HPDE6-E6E7 (cell line): ENCODE data around the gene PRM3.

Experiments used
- DNase-seq: peaks from one replicate; pipeline ENCODE4 v3.0.0; 2011; ENCODE audit warnings: missing footprints; ENCODE audit errors: extremely low spot score

The PRM3 gene

GRCh38 chr16:11258553-11259492 lies 14.6 kb downstream of the PRM3 start:
- no peak for DNase-seq

GRCh38 chr16:11257131-11257938 lies 16.1 kb downstream of the PRM3 start:
- peak; percentile 84 for DNase-seq

DNA sequence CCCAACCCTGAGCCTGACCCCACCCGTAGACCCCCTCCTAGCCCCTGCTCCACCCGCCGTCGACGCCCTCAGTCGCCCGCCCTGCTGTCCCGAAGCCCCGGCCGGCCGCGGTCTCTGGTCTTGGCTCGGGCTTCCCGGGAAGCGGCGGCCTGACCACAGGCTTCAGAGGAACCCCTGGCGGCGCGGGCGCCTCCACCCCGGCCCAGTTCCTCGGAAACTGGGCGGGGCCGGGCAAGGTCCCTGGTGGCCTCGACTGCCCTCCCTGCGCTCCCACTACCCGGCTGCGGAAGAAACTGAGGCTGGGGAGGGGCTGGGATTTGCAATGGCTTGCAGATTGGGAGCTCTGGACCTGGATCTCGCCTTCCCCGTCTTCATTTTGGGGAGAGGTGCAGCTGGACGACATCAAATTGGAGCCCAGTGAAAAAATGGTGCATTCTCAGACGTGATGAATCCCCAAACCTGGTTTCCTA lies 16.7 kb downstream of the PRM3 start:
- no peak for DNase-seq

DNA sequence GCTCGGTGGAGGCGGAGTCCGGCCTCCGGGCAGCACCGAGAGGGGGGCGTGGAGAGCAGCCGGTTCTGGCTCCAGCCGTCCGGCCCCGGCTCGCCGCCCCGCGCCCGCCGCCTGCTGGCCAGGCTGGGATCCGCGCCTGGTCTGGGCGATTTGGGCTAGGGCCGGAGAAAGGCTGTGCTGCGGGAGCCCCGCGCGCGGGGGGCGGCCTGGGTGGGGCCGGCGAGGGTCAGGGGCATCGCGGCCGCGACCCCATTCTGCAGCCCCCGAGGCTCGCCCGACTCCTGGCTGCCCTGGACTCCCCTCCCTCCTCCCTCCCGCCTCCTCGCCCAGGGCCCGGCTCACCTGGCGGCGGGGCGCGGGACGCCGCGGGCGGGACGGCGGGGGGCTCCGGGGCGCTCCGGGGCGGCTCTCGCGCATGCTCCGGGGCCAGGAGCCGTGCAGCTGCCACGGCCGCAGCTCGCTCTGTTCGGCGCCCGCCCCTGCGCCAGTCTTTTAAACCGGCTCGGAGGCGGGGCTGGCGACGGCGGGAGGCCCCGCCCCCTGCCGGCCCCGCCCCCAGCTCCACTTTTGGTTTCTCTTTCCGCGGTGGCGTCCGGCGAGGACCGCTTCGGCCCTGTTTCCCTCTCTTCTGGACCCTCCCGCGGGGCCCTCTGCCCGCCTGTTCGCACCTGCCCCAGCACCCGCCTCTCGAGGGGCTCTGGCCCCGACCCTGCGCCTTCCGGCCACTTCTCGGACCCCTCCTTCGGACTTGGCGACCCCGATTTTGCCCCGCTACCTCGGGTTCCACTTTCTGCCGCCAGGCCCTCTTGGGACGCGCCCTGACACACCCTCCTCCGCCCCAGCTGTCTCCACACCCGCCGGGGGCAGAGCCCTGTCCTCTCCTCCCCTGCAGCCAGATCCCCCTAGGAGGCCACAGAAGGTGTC lies 17.4 kb downstream of the PRM3 start, which contains the start of gene SOCS1:
Gene SOCS1 (minus strand): TSS at position 468 of the 924 bp plus-strand sequence. CDS start 726 bp downstream, outside the sequence.
- DNase-seq = peak; percentile 74

DNA sequence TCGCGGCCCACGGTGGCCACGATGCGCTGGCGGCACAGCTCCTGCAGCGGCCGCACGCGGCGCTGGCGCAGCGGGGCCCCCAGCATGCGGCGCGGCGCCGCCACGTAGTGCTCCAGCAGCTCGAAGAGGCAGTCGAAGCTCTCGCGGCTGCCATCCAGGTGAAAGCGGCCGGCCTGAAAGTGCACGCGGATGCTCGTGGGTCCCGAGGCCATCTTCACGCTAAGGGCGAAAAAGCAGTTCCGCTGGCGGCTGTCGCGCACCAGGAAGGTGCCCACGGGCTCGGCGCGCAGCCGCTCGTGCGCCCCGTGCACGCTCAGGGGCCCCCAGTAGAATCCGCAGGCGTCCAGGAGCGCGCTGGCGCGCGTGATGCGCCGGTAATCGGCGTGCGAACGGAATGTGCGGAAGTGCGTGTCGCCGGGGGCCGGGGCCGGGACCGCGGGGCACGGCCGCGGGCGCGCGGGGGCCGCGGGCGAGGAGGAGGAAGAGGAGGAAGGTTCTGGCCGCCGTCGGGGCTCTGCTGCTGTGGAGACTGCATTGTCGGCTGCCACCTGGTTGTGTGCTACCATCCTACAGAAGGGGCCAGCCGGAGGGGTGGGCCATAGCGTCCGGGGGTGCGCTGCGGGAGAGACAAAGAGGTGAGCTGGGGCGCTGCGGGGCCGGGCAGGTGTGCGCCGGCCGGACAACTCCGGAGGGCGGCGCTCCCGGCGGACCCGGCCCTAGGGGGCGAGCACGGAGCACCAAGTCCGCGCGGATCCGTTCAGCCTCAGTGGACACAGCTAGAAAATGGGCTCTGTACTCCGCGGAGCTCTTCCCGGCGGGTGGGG lies 18.3 kb downstream of the PRM3 start:
- DNase-seq = no peak

- no peak for DNase-seq
Observed at GRCh38 chr16:11253995-11254912, 19.2 kb downstream of the PRM3 start.

DNA sequence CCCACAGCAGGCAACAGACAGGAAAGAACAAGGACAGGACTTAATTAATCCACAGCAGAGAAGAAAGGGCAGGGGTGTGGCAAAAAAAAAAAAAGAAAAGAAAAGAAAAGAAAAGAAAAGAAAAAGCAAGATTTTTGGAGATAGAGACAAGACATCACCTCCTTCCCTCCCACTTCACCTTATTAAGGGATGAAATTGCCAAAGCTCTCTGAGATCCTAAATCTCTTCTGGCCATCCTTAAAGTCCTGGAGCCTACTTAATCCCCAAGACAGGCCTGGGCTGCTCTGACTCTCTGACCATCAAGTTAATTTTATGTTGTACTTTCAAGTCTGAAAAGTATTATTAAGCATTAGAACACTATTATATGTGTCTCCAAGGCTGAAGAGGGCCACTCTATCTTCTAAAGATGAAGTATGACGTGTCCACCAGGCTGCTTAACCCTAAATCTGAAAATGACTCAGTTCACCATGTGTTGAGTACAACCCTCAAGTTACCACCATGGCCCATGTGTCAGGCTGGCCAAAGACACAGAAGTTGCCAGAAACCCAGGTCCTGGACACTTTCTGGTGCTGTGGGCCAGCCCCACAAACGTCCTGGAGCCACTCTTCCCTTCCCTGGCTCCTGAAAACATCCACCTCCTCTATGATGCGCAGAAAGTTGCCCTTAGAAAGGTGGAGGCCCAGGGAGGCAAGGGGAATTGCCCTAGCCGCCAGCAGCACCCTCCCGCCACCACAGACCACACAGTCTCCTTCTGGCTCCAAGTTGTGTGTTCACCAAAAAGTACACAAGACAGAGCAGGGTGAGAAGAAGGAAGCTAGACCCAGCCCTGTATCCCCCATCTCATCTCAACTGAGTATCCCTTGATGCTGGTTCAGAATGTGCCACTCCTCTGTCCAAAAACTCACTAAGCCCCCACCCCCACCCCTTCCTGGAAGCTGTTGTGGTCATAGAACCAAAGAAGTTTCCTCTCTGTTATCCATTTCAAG lies 20.1 kb downstream of the PRM3 start:
- no peak for DNase-seq

GRCh38 chr16:11252482-11252931 lies 20.9 kb downstream of the PRM3 start:
- DNase-seq = no peak

GRCh38 chr16:11251525-11252481 lies 21.6 kb downstream of the PRM3 start:
- DNase-seq = no peak

DNA sequence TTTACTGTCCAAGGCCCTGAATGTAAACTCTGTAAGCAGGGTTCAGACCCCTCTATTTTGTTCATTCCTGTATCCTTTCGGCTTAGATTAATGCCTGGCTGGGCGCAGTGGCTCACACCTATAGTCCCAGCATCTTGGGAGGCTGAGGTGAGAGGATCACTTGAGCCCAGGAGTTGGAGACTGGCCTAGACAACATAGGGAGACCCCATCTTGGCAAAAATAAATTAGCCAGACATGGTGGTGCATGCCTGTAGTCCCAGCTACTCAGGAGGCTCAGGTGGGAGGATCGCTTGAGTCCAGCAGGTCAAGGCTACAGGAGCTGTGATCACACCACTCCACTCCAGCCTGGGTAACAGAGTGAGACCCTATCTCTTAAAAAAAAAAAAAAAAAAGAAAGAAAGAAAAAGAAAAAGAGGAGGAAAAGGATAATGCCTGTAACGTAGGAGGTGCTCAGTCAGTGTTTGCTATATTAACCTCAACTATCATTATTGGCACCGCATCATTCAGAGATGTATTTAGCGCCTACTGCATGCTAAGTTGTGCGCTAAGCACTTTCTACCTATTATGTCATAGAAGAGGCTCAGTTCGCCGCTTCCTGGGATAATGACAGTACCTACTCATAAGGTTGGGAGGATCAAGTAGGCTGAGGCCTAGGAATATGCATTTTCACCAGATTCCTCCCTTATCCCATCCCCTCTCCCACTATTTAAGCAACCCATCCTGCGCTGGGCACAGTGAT lies 22.5 kb downstream of the PRM3 start:
- no peak for DNase-seq

DNA sequence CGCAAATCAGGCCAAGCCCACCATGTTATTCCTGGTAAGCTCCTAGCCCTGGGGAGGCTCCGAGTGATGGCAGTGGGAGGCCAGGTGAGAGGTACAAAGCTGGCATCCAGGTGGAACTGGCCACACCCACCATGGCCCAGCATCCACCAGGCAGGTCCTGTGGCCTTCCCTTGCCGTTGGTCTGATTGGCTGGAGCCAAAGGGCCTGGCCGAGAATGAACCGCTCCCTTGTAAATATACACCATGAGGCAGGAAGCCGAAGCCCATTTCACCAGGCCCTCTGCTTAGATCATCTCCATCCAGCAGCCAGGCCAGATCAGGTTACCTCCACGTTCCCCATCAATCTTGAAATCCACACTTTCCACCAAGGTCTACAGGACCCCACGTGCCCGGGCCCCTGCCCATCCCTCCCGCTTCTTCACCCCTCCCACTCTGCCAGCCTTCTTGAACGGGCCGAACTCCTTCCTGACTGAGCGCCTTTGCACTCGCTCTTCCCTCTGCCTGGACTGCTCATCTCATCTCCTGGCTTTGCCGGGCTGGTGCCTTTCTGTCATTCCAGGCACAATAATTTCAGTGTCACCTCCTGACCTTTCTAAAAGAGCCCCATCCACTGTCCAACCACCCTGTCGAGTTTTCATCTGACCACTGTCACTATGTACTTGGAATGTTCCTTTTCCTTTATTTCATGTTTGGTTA lies 23.2 kb downstream of the PRM3 start:
- no peak for DNase-seq

- no peak for DNase-seq
Observed at GRCh38 chr16:11249233-11250061, 24.0 kb downstream of the PRM3 start.

GRCh38 chr16:11248133-11248532 lies 25.3 kb downstream of the PRM3 start:
- no peak for DNase-seq

DNA sequence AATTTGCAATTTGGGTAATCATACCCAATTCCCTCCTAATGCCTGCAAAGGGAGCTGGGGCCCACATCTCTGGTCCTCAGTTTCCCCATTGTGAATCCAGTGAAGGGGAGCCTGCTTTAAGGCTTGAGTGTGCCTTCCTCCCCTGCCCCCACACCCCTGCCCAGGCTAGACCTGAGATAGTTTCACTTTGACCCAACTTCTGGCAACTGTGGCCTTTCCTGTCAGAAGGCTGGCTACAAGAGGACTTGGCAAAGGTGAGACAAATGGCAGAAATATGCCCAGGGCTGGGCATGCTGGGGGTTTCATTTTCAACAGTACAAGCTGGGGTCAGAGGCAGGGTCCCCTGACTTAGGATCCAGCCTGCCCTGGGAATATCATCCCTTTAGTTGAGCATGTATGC lies 27.4 kb downstream of the PRM3 start:
- DNase-seq = no peak
